Measurements from ENCODE around the gene CCNT2.
"Not testable (repeated sequence)": the region's sequence is repeated elsewhere in the genome, so short reads cannot be mapped to it uniquely, and the experiment has no call there.

Gene CCNT2

DNA sequence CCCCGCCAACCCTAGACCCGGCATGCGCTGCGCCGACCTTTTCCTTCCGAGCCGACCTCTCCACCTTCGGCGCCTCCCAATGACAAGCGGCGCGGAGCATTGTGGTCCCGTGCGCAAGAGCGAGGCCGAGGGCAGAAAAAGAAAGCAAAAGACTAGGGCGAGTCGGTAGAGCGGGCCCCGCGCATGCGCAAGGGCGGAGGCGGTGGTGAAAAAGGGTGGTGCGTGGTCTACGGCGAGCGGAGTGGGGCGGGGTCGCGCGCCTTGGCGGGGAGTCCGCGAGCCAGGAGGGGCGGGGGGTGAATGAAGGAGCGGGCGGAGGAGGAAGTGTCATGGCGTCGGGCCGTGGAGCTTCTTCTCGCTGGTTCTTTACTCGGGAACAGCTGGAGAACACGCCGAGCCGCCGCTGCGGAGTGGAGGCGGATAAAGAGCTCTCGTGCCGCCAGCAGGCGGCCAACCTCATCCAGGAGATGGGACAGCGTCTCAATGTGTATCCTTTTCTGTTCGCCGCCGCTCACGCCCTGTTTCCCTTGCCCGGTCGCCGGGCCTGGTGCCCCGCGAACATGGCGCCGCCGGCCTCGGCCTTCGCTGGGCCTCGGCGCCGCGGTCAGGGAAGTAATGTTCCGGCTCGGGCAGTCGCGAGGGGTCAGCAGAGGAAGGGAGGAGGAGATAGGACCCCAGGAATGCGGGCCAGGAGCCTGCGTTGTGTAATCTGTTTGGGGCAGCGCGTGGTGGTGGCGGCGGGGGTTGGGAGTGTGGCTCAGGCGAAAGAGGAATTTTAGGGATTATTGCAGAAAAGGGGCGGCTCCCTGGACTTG is at the start of gene CCNT2:
Gene CCNT2 (plus strand): TSS at position 297 of the 815 bp plus-strand sequence. CDS start 33 bp downstream, at position 330.
- DNase-seq, result peak; percentile 80

DNA sequence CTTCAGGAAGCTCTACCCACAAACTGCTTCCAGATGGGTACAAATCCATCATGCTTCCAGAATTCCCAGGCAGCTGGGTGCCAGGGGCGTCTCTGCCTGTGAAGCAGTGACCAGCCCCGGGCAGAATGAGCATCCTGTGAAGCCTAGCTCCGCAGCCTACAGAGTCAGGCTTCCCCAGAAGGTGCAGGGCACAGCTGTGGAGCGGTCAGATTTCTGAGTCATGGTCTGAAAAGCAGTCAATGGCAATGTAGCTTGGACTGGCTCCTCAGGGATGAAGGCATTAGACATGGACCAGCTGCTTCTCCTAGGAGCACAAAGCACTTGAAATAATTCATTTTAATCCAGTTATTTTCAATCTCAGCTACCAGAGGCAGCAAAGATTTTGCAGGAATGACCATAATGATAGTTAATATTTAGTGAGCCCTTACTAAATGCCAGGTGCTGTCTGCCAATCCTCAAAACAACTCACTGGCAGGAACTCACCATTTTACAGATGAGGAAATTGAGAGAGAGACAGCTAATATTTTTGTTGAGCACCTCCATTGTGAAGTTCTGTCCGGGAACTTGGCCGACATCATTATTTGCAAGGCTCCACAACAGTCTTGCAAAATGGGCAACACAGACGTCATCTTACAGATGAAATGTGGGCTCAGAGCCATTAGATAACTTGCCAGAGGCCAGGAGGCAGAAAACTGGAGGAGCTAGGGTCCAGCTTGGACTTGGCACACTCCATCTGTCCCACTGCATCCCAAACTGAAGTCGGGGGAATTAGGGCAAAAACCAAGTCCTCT is 48.5 kb upstream of the CCNT2 start:
- no peak for DNase-seq

DNA sequence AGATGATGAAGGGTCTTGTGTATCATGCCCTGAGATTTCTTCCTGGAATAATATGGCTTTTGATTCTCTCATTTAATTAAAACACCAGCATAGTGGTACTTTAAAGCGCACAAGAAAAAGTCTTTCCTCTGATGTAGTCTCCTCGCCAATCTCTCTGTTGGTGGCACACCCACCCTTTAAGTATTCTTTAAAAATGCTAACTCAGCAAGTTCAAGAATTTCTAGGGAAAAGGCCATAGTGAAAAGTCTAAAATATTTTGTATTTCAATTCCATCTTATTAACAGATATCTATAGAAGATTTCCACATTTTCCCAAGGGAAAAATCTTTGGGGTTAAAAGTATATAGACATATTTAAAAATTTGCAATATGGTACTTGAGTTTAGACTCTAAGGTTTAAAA is 45.5 kb upstream of the CCNT2 start:
- DNase-seq, result no peak

DNA sequence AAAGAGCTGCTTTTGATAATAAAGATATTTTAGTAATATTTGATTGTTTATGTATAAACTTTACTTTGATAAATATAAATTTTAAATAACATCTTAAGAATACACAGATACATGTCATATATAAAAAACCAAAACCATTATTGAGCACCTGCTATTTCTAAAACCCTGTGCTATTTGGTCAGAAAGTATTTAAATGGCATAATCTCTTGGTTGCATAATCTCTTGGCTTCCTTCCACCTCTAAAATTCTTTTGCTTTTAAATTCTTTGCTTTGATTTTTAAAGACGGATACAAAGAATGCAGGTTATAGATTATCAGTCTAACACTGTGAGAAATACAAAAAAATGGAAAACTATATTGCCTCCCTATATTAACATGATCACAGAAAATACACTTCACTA is 43.3 kb upstream of the CCNT2 start:
- DNase-seq, result no peak

DNA sequence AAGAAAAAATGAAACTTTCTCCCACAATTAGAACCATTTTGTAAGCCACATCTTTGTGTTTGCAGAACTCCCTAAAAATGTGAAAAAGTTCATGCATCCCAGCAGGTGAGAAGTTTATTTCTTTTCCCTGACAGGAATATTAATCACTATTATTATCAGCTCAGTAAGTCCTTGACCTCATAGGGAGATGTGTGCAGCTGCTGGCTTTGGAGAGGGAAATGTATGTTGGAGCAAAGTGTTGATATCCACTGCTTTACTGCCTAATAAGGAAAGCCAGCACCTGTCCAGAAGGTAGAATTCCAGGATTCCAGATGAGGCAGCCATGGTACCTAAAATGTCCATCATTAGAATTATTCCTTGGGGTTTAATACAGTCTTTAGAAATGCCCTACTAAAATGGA is 35.8 kb upstream of the CCNT2 start:
- no peak for DNase-seq

DNA sequence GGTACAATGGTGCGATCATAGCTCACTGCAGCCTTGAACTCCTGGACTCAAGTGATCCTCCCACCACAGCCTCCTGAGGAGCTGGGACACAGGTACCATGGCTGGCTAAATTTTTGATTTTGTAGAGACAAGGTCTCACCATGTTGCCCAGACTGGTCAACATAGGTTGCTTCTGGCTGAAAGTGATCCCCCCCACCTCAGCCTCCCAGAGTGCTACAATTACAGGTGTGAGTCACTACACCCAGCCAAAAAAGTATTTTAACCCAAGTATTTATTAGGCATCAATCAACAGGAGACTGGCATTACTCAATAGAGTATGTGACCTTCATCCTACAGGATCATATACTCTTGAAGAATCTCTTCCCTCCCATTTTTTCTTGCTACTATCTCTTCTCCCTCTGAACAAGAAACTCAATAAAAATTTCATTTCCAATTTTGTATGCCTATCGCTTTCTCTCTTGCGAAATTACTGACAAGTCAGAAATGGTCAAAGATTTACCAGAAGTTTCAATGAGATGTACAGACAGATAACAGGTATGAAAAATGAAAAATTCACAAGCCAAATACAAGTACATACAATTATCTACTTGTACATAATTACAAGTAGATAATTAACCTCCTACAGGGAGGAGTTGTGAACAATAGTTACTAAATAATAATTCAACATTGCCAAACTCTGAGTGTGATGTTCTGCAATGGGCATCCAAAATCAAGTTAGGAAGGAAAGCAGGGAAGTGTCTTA is 34.9 kb upstream of the CCNT2 start:
- DNase-seq, result no peak

DNA sequence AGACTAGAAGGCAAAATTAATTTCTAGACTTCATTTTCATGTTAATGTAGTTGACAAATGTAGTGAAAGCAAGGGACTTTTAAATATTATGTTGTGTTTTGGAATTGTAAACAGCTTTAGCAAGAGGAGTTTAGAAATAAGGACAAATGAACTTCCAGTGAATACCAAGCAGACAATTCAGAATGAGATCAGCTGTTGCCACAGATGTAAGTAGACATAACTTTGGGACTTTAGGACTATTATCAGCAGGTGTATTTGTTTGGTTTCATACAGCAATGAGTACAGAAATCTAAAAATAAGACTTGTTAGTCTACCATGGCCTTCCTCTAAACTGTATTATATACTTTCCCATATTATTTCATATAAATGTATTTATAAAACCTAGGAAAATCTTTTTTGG is 34.2 kb upstream of the CCNT2 start:
- no peak for DNase-seq

DNA sequence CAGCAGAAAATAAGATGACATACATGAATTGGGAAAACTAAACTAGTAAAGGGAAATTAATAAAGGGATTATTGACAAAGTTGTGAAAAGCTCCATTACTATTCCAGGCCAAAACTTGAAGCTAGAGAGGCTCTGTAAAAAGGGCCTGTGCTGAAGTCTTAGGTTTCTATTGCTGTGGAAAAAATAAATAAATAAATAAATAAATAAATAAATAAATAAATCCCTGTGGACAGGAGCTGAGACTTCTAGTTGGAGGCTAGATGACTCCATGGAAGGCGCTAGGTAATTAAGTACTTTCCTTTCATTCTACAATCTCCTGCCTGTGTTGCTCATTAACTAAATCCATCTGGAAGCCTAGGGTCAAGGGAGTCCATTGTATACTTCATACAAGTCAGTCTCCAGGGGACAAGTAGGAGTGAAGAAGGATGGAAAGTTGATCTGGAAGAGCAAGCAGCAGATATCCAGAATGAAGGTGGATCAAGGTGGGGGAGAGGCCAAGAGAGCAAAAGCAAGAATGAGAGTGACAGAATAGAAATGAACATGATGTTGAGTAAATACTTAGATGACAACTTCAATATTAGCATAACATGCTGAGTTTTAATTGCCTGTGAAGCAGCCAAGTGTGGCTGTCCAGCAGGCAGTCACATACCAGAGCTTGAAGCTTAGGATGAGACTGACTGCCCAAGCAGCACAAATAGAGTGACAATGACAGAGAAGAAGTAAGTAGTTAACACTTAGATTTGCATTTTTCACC is 26.2 kb upstream of the CCNT2 start:
- no peak for DNase-seq

DNA sequence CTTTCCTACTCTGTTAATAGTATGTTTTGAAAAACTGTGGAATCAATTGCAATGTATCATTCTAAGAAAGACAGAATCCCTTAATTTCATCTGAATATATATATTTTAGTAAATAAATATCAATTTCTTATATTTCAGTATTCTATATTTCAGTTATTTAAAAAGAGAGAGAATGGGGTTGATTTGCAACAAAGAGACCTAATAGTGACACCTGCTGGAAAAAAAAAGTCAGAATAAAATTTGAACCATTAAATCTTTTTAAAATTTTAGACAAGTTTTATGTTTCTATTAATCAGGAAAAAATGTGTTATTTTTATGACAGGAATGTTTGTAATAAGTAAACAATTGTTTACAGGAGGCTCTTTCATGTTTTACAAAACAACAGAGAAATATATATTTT is 20.7 kb upstream of the CCNT2 start:
- no peak for DNase-seq

DNA sequence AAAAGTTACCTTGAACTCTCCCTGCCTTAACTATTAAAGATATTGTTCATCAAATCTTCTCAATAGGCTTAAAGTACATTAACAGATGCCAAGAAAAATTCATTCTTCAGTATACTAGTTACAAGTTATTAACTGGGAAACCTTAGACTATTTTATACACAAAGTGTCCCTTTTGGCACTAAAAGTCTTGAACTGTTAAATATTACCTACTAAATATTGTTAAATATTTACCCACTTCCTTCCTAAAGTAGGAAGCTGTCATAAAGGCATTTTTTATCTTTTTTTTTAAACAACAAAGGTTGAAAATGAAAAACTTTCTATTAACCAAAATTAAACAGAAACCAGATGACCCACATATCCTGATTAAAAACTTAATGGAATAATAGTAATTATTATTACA is 19.4 kb upstream of the CCNT2 start:
- no peak for DNase-seq

DNA sequence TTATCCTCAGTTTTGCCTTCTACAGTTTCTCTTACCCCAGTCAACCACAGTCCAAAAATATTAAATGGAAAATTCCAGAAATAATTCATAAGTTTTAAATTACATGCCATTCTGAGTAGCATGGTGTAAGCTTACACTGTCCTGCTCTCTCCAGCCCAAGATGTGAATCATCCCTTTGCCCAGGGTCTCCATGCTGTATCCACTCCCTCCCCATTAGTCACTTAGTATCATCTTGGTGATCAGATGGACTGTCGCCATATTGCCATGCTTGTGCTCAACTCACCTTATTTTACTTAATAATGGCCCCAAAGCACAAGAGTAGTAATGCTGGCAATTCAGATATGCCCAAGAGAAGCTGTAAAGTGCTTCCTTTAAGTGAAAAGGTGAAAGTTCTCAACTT is 18.5 kb upstream of the CCNT2 start:
- no peak for DNase-seq

DNA sequence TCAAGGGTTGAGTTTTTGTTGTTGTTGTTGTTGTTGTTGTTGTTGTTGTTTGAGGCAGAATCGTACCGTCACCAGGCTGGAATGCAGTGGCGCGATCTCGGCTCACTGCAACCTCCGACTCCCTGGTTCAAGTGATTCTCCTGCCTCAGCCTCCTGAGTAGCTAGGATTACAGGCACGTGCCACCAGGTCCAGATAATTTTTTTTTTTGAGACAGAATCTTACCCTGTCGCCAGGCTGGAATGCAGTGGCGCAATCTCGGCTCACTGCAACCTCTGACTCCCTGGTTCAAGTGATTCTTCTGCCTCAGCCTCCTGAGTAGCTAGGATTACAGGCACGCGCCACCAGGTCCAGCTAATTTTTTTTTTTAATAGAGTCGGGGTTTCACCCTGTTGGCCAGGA is 14.9 kb upstream of the CCNT2 start:
- not testable (repeated sequence) for DNase-seq

DNA sequence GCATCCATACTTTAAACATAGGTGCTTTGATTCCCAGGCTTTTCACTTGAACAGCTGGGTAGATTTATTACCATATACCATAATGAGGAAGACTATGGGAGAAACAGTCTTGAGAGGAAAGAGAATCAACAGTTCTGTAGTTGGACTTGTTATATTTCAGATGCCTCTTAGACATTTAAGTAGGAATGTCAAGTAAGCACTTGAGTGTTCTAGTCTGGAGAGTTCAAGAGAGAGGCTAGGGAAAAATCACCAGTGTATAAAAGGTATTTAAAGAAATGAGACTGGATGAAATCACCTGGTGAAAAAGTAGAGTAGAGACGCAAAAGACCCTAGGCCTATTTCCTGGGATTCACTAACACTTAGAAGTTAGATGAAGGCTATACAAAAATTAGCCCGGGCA is 13.5 kb upstream of the CCNT2 start:
- no peak for DNase-seq

DNA sequence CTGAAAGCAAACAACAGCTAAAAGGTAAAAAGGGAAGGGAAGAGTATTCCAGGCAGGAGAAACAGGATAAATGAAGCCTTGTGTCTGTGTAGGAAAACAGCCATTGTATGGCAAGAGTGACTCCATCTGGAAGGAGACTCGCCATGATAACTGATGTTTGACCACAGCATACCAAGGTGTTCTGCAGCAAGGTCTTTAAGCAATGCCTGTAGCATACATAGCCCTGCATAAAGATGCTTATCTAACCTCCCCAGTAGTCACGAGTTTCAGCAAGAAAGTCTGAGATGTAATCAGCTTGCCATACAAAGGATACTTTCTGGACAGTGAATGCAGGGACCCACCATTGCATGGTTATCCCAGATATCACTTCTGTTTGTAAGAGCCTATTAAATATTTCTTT is 11.9 kb upstream of the CCNT2 start:
- no peak for DNase-seq

DNA sequence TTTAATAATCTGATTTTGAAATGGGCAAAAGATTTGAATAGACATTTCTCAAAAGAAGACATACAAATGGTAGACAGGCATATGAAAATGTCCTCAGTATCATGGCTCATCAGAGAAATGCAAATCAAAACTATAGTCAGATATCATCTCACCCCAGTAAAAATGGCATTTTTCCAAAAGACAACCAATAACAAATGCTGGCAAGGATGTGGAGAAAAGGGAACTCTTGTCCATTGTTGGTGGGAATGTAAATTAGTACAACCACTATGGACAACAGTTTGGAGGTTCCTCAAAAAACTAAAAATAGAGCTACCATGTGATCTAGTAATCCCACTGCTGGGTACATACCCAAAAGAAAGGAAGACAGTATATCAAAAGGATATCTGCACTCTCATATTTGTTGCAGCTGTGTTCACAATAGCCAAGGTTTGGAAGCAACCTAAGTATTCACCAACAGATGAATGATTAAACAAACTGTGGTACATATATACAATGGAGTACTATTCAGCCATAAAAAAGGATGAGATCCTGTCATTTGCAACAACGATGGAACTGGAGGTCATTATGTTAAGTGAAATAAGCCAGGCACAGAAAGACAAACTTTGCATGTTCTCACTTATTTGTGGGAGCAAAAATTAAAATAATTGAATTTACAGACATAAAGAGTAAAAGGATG is 11.0 kb upstream of the CCNT2 start:
- not testable (repeated sequence) for DNase-seq

DNA sequence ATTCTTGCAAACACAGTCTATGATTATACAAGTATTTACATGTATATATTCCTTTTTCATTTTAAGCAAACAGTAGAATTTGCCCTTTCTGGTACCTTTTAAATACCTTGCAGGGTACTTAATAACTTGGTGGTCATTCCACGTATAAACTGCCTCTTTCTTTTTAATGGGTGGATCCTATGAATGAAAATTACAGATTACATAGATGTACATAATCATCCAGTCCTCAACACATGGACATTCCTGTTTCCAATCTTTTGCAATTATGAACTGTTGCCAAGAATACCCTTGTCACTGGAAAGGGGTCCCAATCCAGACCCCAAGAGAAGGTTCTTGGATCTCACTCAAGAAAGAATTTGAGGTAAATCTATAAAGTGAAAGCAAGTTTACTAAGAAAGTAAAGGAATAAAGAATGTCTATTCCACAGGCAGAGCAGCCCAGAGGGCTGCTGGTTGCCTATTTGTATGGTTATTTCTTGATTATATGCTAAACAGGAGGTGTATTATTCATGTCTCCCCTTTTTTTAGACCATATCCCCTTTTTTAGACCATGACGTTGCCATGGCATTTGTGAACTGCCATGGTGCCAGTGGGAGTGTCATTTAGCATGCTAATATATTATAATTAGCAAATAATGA is 7.7 kb upstream of the CCNT2 start:
- DNase-seq, result no peak

DNA sequence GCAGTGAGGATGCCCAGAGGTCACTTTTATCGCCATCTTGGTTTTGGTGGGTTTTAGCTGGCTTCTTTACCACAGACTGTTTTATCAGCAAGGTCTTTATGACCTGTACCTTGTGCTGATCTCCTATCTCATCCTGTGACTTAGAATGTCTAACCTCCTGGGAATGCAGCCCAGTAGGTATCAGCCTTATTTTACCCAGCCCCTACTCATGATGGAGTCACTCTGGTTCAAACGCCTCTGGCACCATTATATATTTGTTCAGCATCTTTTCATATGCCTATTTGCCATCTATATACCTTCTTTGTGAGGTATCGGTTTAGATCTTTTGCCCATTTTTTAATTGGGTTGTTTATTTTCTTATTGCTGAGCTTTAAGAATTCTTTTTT is 7.2 kb upstream of the CCNT2 start:
- no peak for DNase-seq

DNA sequence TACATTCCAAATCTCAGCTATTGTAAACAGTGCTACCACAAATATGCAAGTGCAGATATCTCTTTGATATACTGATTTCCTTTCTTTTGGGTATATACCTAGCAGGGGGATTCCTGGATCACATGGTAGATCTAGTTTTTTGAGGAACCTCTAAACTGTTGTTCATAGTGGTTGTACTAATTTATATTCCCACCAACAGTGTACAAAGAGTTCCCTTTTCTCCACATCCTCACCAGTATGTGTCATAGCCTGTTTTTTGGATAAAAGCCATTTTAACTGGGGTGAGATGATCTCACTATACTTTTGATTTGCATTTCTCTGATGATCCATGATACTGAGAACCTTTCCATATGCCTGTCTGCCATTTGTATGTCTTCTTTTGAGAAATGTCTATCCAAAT is 6.3 kb upstream of the CCNT2 start:
- no peak for DNase-seq

DNA sequence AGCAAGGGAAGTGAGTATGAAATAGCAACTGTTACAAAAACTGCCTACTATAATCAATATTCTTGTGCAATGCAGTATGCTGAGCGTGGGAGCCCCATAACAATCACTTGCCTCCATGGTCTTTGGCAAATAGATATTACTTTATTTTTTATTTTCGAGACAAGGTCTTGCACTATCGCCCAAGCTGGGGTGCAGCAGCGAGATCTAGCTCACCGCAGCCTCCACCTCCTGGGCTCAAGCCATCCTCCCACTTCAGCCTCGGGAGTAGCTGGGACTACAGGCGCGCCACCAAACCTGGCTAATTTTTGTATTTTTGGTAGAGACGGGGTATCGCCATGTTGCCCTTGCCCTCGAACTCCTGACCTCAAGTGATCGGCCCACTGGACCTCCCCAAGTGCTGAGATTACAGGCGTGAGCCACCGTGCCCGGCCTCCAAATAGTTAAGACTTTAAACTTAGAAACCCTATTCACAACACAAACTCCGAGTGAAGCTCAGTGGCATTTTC is 1.2 kb upstream of the CCNT2 start:
- no peak for DNase-seq

DNA sequence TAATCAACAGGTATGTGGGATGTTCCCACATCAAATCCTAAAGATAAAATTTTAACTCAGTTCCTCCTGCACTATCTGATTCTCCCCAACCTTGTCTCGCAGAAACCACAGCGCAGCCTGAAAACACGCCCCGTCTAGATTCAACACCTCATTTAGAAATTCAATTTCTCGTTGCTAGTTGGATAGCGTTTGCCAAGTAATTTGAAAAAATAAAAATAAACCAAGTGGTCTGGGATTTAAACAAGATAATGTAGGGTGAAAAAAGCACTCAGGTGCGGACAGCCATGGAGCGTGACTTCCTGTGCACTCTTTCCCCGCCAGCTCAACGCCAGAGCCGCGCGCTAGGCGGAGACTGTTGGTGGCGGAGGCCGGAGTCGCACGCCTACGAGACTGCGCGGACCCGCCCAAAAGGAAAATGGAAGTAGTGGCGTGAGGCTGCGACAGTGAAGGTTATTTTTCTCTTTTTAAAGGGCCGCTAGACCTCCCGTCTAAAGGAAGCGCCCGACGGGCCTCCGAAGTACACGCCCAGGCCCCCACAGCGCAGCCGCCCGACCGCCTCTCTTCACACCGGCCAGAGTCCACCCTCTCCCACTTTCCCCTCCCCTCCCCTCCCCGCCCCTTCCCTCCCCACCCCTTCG is 615 bp upstream of the CCNT2 start:
- DNase-seq, result peak; percentile 77

All from SHP77 treated with DMSO at 0.1 percent for 48 hours (cell line).